ENCODE results near the gene ZNF555. TPM values are rescaled to one million over a fixed set of nuclear protein-coding genes. Genes with fewer than 3 reads are reported as not detected.
A peak's percentile ranks its signal among the peaks of the same experiment; 100 is the strongest.

ZNF555 gene
- total and polyA plus RNA-seq, 2 of the 13 experiments (the other 11 are each of a cell fraction or from before 2014, with no cell fraction given), result 5.0 to 8.0 TPM

DNA sequence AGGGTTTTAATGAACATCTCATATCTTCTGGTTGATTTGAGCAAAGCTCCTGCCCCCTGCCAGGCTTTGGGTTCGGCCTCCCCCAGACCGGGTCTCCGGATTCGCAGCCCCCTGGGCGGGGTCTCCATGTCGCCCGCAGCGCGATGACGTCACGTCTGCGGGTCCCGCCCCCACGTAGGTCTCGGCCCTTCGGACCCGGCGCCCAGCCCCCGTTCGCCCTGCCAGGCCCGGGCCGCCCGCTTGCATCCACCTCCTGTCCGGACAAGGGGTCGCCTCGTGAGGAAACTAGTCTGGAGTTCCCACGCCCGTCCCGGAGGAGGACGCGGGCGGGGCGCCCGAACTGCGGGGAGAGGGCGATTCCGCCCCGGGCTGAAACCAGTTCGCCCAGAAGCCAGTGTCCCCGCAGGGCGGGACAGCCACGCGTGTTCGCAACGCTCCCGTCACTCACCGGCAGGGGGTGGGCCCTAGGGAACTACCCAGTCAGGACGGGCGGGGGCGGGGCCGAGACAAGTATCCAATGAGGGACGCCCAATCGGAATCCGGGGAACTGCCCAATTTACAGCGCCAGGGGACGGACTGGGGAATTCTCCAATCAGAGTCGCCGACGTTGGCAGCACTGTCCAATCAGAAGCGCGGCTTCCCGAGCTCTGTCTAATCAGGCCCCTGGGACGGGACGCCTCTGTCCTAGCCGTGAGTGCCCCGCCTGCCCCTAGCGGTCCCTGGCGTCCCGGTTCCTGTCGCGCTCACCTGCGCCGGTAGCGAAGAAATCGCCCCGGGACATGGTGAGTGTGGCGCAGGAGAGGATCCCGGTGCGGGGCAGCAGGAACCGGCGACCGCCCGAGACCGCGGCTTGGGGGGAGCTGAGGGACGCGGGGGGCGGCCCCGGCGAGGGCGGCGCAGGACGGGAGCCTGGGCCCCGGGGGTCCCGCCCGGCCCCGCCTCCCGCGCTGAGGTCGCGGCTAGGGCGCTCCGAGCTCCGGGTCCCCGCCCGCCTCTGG is at the start of gene ZNF555 (continued):
- TF ChIP-seq ZNF570 (CRISPR knock-in tag; IDR thresholded peaks at IDR 0.05; ENCODE audit: borderline replicate concordance) (no peak), MXI1 (IDR thresholded peaks at IDR 0.05; ENCODE audit: borderline replicate concordance, low read depth, low read length) (peak; percentile 54; the same call in 1 of the 3 replicates), POGK (CRISPR knock-in tag; conservative IDR thresholded peaks at IDR 0.05) (peak; percentile 92), HMGXB3 (CRISPR knock-in tag; IDR thresholded peaks at IDR 0.05; ENCODE audit: borderline replicate concordance) (peak; percentile 98), ZNF335 (CRISPR knock-in tag; IDR thresholded peaks at IDR 0.05) (peak; percentile 21; the same call in 1 of the 2 replicates), POLR2AphosphoS5 (IDR thresholded peaks at IDR 0.05; ENCODE audit: low read depth, low read length) (peak; percentile 80), MYNN (CRISPR knock-in tag; IDR thresholded peaks at IDR 0.05; ENCODE audit: low read depth) (peak; percentile 76; the same call in 1 of the 2 replicates), THAP11 (CRISPR knock-in tag; IDR thresholded peaks at IDR 0.05) (peak; percentile 85), NR0B2 (CRISPR knock-in tag; IDR thresholded peaks at IDR 0.05) (peak; percentile 84), SIX1 (CRISPR knock-in tag; IDR thresholded peaks at IDR 0.05; ENCODE audit: borderline replicate concordance) (no peak), FOXM1 (CRISPR knock-in tag; IDR thresholded peaks at IDR 0.05) (no peak), FOSL1 (CRISPR knock-in tag; IDR thresholded peaks at IDR 0.05; ENCODE audit: borderline replicate concordance) (no peak), KLF9 (CRISPR knock-in tag; IDR thresholded peaks at IDR 0.05; ENCODE audit: low read depth) (no peak), REXO4 (CRISPR knock-in tag; IDR thresholded peaks at IDR 0.05; ENCODE audit: borderline replicate concordance) (no peak), PCBP1 (IDR thresholded peaks at IDR 0.05; ENCODE audit: borderline replicate concordance, low read depth, low read length) (no peak), ZNF530 (CRISPR knock-in tag; IDR thresholded peaks at IDR 0.05; ENCODE audit: low read depth) (no peak)
- TF ChIP-seq, protein P1, sequence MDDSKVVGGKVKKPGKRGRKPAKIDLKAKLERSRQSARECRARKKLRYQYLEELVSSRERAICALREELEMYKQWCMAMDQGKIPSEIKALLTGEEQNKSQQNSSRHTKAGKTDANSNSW (CRISPR knock-in tag; IDR thresholded peaks at IDR 0.05; ENCODE audit: borderline replicate concordance), result no peak
- TF ChIP-seq, protein P2, sequence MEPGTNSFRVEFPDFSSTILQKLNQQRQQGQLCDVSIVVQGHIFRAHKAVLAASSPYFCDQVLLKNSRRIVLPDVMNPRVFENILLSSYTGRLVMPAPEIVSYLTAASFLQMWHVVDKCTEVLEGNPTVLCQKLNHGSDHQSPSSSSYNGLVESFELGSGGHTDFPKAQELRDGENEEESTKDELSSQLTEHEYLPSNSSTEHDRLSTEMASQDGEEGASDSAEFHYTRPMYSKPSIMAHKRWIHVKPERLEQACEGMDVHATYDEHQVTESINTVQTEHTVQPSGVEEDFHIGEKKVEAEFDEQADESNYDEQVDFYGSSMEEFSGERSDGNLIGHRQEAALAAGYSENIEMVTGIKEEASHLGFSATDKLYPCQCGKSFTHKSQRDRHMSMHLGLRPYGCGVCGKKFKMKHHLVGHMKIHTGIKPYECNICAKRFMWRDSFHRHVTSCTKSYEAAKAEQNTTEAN (CRISPR knock-in tag; conservative IDR thresholded peaks at IDR 0.05), result 0 out of 2 replicates have a peak, but pooled peaks have one; percentile 52
- TF ChIP-seq, protein P3, sequence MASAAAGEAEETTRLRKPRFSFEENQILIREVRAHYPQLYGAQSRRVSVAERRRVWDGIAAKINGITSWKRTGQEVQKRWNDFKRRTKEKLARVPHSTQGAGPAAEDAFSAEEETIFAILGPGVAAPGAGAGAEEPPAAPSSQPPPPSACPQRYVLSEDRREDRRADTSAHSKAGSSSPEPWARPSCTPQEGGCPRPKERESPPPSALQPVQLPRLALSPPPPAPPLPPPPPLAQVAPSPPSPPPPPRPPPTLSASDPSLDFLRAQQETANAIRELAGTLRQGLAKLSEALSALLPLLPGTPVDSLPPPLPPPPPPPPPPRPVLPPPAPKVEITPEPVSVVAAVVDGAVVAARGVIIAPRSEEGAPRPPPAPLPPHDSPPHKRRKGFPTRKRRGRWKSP (CRISPR knock-in tag; IDR thresholded peaks at IDR 0.05), result peak; percentile 88
